PC-3 (cell line): ENCODE measurements around the gene TENM4.

Experiments used
- EZH2phosphoT487 ChIP-seq: fragments of 300-600 bp; sonication (generic); IDR thresholded peaks from 2 replicates; pipeline ENCODE4 v1.6.1; 2018; ENCODE audit warnings: mild to moderate bottlenecking, antibody characterized with exemption, low read length, borderline replicate concordance
- TF ChIP-seq, protein P1 (sequence below): fragments of 300-600 bp; sonication (generic); conservative IDR thresholded peaks from 2 replicates; pipeline ENCODE4 v1.5.1; 2017; ENCODE audit warnings: antibody characterized with exemption, low read depth, mild to moderate bottlenecking, low read length

DNA sequence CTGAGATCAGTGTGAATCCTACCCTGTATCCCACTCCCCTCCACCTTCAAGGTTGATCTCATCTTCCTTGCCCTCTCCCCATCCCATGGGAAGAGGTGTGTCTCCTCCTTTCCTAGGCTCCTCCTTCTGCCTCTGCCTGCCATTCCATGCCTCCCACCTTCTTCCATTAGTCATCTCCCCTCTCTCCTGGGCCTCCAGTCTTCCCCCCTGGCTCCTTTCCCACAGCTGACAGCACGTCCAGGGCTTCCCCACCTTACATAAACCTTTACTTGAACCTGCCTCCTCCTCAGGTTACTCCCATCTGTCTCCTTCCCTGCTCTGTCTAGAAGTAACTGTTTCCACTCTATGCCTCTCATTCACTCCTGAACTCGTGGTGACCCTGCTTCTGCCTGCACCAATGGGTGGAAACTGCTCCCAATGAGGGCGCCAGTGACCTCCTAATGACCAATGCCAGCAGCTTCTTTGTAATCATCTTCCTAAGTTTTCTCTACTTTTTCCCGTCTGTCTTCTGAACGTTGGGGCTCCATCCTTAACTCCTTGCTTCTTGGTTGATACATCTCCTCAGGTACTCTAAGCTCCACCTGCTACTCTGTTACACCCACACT is 599.3 kb downstream of the TENM4 start:
- TF ChIP-seq EZH2phosphoT487: no peak
- TF ChIP-seq, protein P1, sequence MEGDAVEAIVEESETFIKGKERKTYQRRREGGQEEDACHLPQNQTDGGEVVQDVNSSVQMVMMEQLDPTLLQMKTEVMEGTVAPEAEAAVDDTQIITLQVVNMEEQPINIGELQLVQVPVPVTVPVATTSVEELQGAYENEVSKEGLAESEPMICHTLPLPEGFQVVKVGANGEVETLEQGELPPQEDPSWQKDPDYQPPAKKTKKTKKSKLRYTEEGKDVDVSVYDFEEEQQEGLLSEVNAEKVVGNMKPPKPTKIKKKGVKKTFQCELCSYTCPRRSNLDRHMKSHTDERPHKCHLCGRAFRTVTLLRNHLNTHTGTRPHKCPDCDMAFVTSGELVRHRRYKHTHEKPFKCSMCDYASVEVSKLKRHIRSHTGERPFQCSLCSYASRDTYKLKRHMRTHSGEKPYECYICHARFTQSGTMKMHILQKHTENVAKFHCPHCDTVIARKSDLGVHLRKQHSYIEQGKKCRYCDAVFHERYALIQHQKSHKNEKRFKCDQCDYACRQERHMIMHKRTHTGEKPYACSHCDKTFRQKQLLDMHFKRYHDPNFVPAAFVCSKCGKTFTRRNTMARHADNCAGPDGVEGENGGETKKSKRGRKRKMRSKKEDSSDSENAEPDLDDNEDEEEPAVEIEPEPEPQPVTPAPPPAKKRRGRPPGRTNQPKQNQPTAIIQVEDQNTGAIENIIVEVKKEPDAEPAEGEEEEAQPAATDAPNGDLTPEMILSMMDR: no peak
